Measurements from ENCODE around the gene HES2. TPM values are rescaled to one million over a fixed set of nuclear protein-coding genes. Genes with fewer than 3 reads are reported as not detected.

HES2 gene
- total RNA-seq, 1 experiment from 2014 or later = 1.2 TPM

DNA sequence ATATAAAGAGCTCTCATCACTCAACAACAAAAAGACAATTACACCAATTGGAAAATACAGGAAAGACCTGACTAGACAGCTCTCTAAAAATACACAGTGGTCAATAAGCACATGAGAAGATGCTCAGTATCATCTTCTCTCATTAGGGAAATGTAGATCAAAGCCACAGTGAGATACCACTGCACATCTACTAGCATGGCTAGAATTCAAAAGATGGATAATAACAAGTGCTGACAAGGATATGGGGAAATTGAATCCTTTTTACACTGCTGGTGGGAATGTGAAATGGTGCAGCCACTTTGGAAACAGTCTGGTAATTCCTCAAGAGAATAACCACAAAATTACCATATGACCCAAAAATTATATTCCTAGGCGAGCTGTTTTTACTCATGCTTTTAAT is 35.6 kb downstream of the HES2 start:
- no peak for TF ChIP-seq CTCF (conservative IDR thresholded peaks at IDR 0.05)
- Mint-ChIP-seq H3K36me3 (ENCODE audit: insufficient read depth in 1 of 3, low read depth in 3 of 3) (peaks cover 4 to 19% (median 10%) of the 10 kb centered on the region in 3 experiments), H3K27ac (no peak overlapping the region), H3K4me1 (peaks cover 32% of the 10 kb centered on the region in 2 experiments), H3K9me3 (peaks cover 10 to 13% of the 10 kb centered on the region in 2 experiments; a peak in 4 of 5 replicates), H3K4me3 (no peak overlapping the region), H3K27me3 (ENCODE audit: low read depth) (no peaks in the 10 kb centered on the region)
- no peak overlapping the region for H4K91ac ChIP-seq (ENCODE audit: insufficient read length, low read depth, low read length)
- no peak overlapping the region for H3K18ac ChIP-seq (ENCODE audit: insufficient read length, low read depth, low read length)
- H3K23me2 ChIP-seq (ENCODE audit: insufficient read length, low read depth, low read length, poor library complexity, severe bottlenecking) = no peaks in the 10 kb centered on the region
- H3K4me2 ChIP-seq (ENCODE audit: insufficient read depth, insufficient read length, low read length) = no peak overlapping the region
- no peak overlapping the region for H2BK120ac ChIP-seq (ENCODE audit: low read depth, low read length, poor library complexity, severe bottlenecking)
- no peak overlapping the region for H2BK5ac ChIP-seq (ENCODE audit: insufficient read length, low read length)
- peaks cover 4% of the 10 kb centered on the region; the same call in 1 of the 2 replicates for H3K4me1 ChIP-seq (ENCODE audit: insufficient read depth, low read length)
- H3K14ac ChIP-seq (ENCODE audit: insufficient read depth, low read length) = no peak overlapping the region
- no peak for DNase-seq
- H3T11ph ChIP-seq (ENCODE audit: low read length) = no peak overlapping the region
- no peak overlapping the region for H2BK20ac ChIP-seq (ENCODE audit: low read depth, low read length, poor library complexity, severe bottlenecking)
- H4K8ac ChIP-seq (replicated peaks; ENCODE audit: insufficient read length, low read depth, low read length) = no peak overlapping the region
- no peak overlapping the region for H3K56ac ChIP-seq (ENCODE audit: insufficient read length, low read depth, low read length)
- H2BK15ac ChIP-seq (ENCODE audit: low read depth, low read length) = no peak overlapping the region
- H4K20me1 ChIP-seq (ENCODE audit: control insufficient read depth, insufficient read depth, insufficient read length) = no peaks in the 10 kb centered on the region
- no peak overlapping the region for H3K9ac ChIP-seq (ENCODE audit: extremely low read depth, insufficient read length, low read length)
- H2AK5ac ChIP-seq (ENCODE audit: insufficient read length, low read length) = no peak overlapping the region
- no peaks in the 10 kb centered on the region for H3K27me3 ChIP-seq (ENCODE audit: insufficient read depth, low read length)
- no peak overlapping the region for H3K27ac ChIP-seq (ENCODE audit: insufficient read length, low read depth, low read length)
- H3K9me3 ChIP-seq (ENCODE audit: control insufficient read depth, low read depth, low read length) = no peaks in the 10 kb centered on the region
- H3K4ac ChIP-seq (ENCODE audit: low read depth, low read length) = no peak overlapping the region
- H3K79me2 ChIP-seq (ENCODE audit: insufficient read depth, low read length) = peaks cover 21% of the 10 kb centered on the region; the same call in 1 of the 2 replicates
- no peak overlapping the region for H3K23ac ChIP-seq (ENCODE audit: insufficient read length, low read depth, low read length)
- peaks cover 2% of the 10 kb centered on the region for H3K79me1 ChIP-seq (ENCODE audit: insufficient read depth, low read depth, low read length, poor library complexity, severe bottlenecking)
- H4K5ac ChIP-seq (ENCODE audit: insufficient read length, low read depth, low read length) = no peak overlapping the region
- no peak overlapping the region for H2AFZ ChIP-seq (ENCODE audit: low read length)
- H2BK12ac ChIP-seq (ENCODE audit: insufficient read length, low read depth, low read length) = no peak overlapping the region
- no CpG with 5 or more reads among the region's 1 CpG for WGBS (ENCODE audit: extremely low coverage, insufficient read length, low lambda C conversion rate)
